ENCODE data around the gene GFOD1.

DNA sequence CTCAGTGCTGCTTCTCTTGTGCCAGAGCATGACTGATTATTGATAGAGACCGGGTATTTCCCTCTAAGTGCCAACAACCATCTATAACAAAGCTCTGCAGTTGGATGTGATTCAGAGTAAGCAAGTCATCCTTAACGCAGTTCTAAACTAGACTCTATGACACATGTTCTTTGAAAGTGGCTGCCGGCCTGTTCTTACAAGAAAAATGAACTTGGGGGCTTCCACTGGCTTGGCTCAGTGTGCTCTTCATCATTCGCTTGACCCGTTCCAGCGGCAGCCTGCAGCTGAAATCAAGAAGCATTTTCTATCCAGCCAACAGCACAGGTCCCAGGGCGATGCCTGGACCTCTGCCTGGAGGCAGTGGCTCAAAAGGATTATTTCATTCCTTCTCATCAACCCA is 29.8 kb downstream of the GFOD1 start:
- TF ChIP-seq CTCF (IDR thresholded peaks at IDR 0.05 in 8 of 11, conservative IDR thresholded peaks at IDR 0.05 in 3 of 11), result no peak
- TF ChIP-seq POLR2A (IDR thresholded peaks at IDR 0.05), result no peak
- no peak for TF ChIP-seq POLR2AphosphoS5 (IDR thresholded peaks at IDR 0.05)
